ENCODE data around the gene USP31. TPM values are rescaled to one million over a fixed set of nuclear protein-coding genes. Genes with fewer than 3 reads are reported as not detected.
A peak's percentile ranks its signal among the peaks of the same experiment; 100 is the strongest.

Gene USP31
- total RNA-seq, 1 experiment from 2014 or later, result 11.3 TPM

GRCh38 chr16:23181506-23181905, 32.3 kb upstream of the USP31 start:
- Mint-ChIP-seq H3K27me3 (ENCODE audit: insufficient read depth, unreplicated experiment) (peaks cover 20% of the 10 kb centered on the region), H3K4me1 (ENCODE audit: low read depth, unreplicated experiment) (peaks cover 14% of the 10 kb centered on the region), H3K36me3 (ENCODE audit: insufficient read depth, unreplicated experiment) (no peaks in the 10 kb centered on the region), H3K27ac (ENCODE audit: unreplicated experiment) (no peak overlapping the region), H3K9me3 (ENCODE audit: unreplicated experiment) (no peaks in the 10 kb centered on the region), H3K4me3 (ENCODE audit: unreplicated experiment) (no peak overlapping the region)
- DNase-seq, result no peak
- ChIA-PET POLR2A (no interaction called here), CTCF (interaction anchor here (0.6 to 1.4 kb wide), 5 partner anchors 27 to 256 kb away, joined by 4 to 13 read pairs (median 5); no protein-coding TSS in a partner anchor)
- no TSS peak for BruUV-seq (replicated peaks)
- Histone ChIP-seq H3K4me1 (peaks cover 6% of the 10 kb centered on the region; the same call in 1 of the 2 replicates), H3K27me3 (replicated peaks; ENCODE audit: control insufficient read depth, insufficient read depth, low read length) (peaks cover 5% of the 10 kb centered on the region; the same call in 1 of the 2 replicates), H3K4me3 (ENCODE audit: low read depth, low read length) (no peak overlapping the region), H3K36me3 (ENCODE audit: control insufficient read depth, insufficient read depth, low read length) (no peaks in the 10 kb centered on the region), H3K9me3 (no peaks in the 10 kb centered on the region)
- TF ChIP-seq CTCF (IDR thresholded peaks at IDR 0.05; ENCODE audit: insufficient read depth in 1 of 2, low read depth in 1 of 2, low read length in 1 of 2, severe bottlenecking in 1 of 2, unreplicated experiment in 1 of 2), result no peak
- intact Hi-C loops (cut with micrococcal nuclease; ENCODE audit: unreplicated experiment), result loop anchor here (10.0 kb wide), 1 partner anchor 113 kb away; no protein-coding TSS in a partner anchor

GRCh38 chr16:23175651-23176050, 26.4 kb upstream of the USP31 start:
- intact Hi-C loops (cut with micrococcal nuclease; ENCODE audit: unreplicated experiment), result no loop called here
- Mint-ChIP-seq H3K4me3 (ENCODE audit: unreplicated experiment) (no peak overlapping the region), H3K9me3 (ENCODE audit: unreplicated experiment) (no peaks in the 10 kb centered on the region), H3K36me3 (ENCODE audit: insufficient read depth, unreplicated experiment) (no peaks in the 10 kb centered on the region), H3K27ac (ENCODE audit: unreplicated experiment) (no peak overlapping the region), H3K27me3 (ENCODE audit: insufficient read depth, unreplicated experiment) (peaks cover 18% of the 10 kb centered on the region), H3K4me1 (ENCODE audit: low read depth, unreplicated experiment) (no peaks in the 10 kb centered on the region)
- Histone ChIP-seq H3K27me3 (replicated peaks; ENCODE audit: control insufficient read depth, insufficient read depth, low read length) (no peaks in the 10 kb centered on the region; the same call in 1 of the 2 replicates), H3K36me3 (ENCODE audit: control insufficient read depth, insufficient read depth, low read length) (no peaks in the 10 kb centered on the region), H3K9me3 (no peaks in the 10 kb centered on the region), H3K4me3 (ENCODE audit: low read depth, low read length) (no peak overlapping the region), H3K4me1 (no peaks in the 10 kb centered on the region)
- CTCF ChIA-PET, result no interaction called here
- DNase-seq, result no peak
- no TSS peak for BruUV-seq (replicated peaks)
- no peak for TF ChIP-seq CTCF (IDR thresholded peaks at IDR 0.05; ENCODE audit: insufficient read depth in 1 of 2, low read depth in 1 of 2, low read length in 1 of 2, severe bottlenecking in 1 of 2, unreplicated experiment in 1 of 2)
- POLR2A ChIA-PET, result no interaction called here

- BruUV-seq (replicated peaks), result no TSS peak
- H3K4me3 ChIP-seq (ENCODE audit: low read depth, low read length), result no peak overlapping the region
- no peak for TF ChIP-seq CTCF (IDR thresholded peaks at IDR 0.05; ENCODE audit: insufficient read depth in 1 of 2, low read depth in 1 of 2, low read length in 1 of 2, severe bottlenecking in 1 of 2, unreplicated experiment in 1 of 2)
- DNase-seq, result peak in 1 of 2 experiments; percentile 16
- no peaks in the 10 kb centered on the region for H3K9me3 ChIP-seq
- no peaks in the 10 kb centered on the region for H3K4me1 Mint-ChIP-seq (ENCODE audit: low read depth, unreplicated experiment)
- H3K4me3 Mint-ChIP-seq (ENCODE audit: unreplicated experiment), result no peak overlapping the region
- no peaks in the 10 kb centered on the region; the same call in 1 of the 2 replicates for H3K27me3 ChIP-seq (replicated peaks; ENCODE audit: control insufficient read depth, insufficient read depth, low read length)
- H3K36me3 Mint-ChIP-seq (ENCODE audit: insufficient read depth, unreplicated experiment), result no peaks in the 10 kb centered on the region
- ChIA-PET POLR2A (no interaction called here), CTCF (no interaction called here)
- intact Hi-C loops (cut with micrococcal nuclease; ENCODE audit: unreplicated experiment), result no loop called here
- H3K27me3 Mint-ChIP-seq (ENCODE audit: insufficient read depth, unreplicated experiment), result peaks cover 20% of the 10 kb centered on the region
- no peaks in the 10 kb centered on the region for H3K36me3 ChIP-seq (ENCODE audit: control insufficient read depth, insufficient read depth, low read length)
- no peaks in the 10 kb centered on the region for H3K4me1 ChIP-seq
- no peak overlapping the region for H3K27ac Mint-ChIP-seq (ENCODE audit: unreplicated experiment)
- no peaks in the 10 kb centered on the region for H3K9me3 Mint-ChIP-seq (ENCODE audit: unreplicated experiment)
Observed at GRCh38 chr16:23174622-23175021, 25.4 kb upstream of the USP31 start.
